ENCODE data around the gene ST6GALNAC3.

Gene ST6GALNAC3

GRCh38 chr1:76425201-76426145 lies 350.9 kb downstream of the ST6GALNAC3 start:
- H3K27ac ChIP-seq: no peak overlapping the region
- TF ChIP-seq CTCF (conservative IDR thresholded peaks at IDR 0.05): no peak

GRCh38 chr1:76426606-76427005 lies 352.1 kb downstream of the ST6GALNAC3 start:
- no peak for TF ChIP-seq CTCF (conservative IDR thresholded peaks at IDR 0.05)
- no peak overlapping the region for H3K27ac ChIP-seq

GRCh38 chr1:76428028-76428427 lies 353.5 kb downstream of the ST6GALNAC3 start:
- no peak for TF ChIP-seq CTCF (conservative IDR thresholded peaks at IDR 0.05)

GRCh38 chr1:76430531-76430930 lies 356.0 kb downstream of the ST6GALNAC3 start:
- no peak for TF ChIP-seq CTCF (conservative IDR thresholded peaks at IDR 0.05)
- no peak overlapping the region for H3K27ac ChIP-seq

More at GRCh38 chr1:76428028-76428427, 353.5 kb downstream of the ST6GALNAC3 start:
- no peak overlapping the region for H3K27ac ChIP-seq

- peak overlapping the region; percentile 46 for H3K27ac ChIP-seq
- no peak for TF ChIP-seq CTCF (conservative IDR thresholded peaks at IDR 0.05)
Measured at GRCh38 chr1:76433526-76433925, 359.0 kb downstream of the ST6GALNAC3 start.

GRCh38 chr1:76443217-76443616 lies 368.7 kb downstream of the ST6GALNAC3 start:
- H3K27ac ChIP-seq: no peak overlapping the region

More at GRCh38 chr1:76443217-76443616, 368.7 kb downstream of the ST6GALNAC3 start:
- TF ChIP-seq CTCF (conservative IDR thresholded peaks at IDR 0.05): no peak

All from VCaP (cell line).